GM12873 (cell line): ENCODE results near the gene TTLL10.

Source experiments
- CTCF ChIP-seq: IDR thresholded peaks from 2 replicates; pipeline ENCODE4 v1.5.1; 2012; ENCODE audit warnings: low read depth, mild to moderate bottlenecking, moderate library complexity, low read length, control low read depth; ENCODE audit not compliant: insufficient read depth; ENCODE audit errors: missing control alignments

Gene TTLL10

DNA sequence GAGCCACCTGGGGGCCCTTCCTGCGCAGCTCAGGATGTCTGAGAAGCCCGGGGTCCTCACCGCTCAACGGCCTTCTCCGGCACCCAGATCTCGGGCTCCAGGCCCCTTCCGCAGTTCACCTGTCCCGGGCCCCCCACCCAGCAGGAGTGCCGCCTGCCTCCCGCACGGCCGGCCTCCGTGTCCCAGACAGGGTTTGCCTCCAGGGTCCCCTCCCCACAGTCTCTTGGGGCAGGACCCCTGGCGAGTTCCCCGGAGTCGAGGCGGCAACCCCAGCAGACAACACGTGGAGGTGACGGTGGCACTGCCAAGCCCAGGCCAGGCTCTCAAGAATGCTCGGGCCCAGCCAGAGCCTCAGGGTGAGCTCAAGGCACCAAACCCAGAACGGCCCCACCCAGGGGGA is 22.4 kb upstream of the TTLL10 start:
- TF ChIP-seq CTCF = no peak

- TF ChIP-seq CTCF = no peak
Observed at GRCh38 chr1:1153874-1154273, 19.8 kb upstream of the TTLL10 start.

- TF ChIP-seq CTCF = no peak
Observed at GRCh38 chr1:1155258-1155657, 18.4 kb upstream of the TTLL10 start.

DNA sequence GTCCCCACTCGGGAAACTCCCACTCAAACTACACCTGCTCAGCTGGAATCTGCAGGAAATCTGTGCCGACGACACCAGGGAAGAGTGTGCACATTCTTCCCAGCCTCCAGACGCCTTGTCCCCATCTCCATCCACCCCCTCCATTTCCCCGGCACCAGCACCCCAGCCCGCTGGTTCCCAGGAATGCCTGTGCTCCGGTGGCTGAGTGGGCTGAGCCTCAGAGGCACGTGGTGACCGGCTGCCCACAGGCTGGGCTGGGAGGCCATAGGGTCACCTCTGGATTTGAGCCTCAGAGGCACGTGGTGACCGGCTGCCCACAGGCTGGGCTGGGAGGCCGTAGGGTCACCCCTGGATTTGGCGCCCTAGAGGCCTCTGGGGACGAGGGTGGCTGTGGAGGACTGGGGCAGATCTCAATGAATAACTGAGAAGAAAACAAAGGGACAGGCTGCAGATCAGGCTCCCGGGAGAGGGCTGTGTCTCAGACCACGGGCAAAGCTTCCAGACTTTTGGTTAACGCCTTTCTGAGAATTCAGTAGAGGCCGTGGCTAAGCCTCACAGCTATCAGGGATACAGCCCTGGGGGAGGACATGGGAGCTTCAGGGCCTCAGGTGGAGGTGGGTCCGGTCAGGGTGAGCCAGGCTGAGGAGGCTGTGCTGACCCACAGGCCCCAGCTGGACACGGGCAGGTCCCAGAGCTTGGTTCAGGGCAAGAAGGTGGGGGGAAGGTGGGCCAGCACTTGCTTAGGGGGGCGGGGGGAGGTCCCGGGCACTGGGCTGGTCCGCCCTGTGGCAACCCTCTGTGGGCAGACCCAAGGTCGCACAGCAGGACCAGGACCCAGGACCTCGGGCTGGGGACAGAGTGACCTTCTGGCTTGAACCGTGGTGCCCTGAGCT is 17.3 kb upstream of the TTLL10 start:
- TF ChIP-seq CTCF = no peak

DNA sequence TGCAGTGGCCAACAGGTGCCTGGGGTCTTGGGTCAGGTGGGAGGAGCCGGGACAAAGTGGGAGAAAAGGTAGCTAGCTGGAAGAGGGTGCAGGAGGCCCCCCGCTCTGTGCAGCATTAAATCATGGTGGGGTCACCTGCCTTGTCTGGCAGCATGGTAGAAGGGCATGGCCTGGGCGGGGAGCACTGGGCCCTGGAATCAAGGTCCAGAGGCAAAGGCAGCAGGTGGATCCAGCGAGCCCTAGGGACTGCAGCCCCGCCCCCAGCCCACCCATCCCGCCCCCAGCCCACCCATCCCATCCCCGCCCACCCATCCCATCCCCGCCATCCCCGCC is 16.7 kb upstream of the TTLL10 start:
- no peak for TF ChIP-seq CTCF

GRCh38 chr1:1157426-1157913 is 16.2 kb upstream of the TTLL10 start:
- TF ChIP-seq CTCF = no peak

DNA sequence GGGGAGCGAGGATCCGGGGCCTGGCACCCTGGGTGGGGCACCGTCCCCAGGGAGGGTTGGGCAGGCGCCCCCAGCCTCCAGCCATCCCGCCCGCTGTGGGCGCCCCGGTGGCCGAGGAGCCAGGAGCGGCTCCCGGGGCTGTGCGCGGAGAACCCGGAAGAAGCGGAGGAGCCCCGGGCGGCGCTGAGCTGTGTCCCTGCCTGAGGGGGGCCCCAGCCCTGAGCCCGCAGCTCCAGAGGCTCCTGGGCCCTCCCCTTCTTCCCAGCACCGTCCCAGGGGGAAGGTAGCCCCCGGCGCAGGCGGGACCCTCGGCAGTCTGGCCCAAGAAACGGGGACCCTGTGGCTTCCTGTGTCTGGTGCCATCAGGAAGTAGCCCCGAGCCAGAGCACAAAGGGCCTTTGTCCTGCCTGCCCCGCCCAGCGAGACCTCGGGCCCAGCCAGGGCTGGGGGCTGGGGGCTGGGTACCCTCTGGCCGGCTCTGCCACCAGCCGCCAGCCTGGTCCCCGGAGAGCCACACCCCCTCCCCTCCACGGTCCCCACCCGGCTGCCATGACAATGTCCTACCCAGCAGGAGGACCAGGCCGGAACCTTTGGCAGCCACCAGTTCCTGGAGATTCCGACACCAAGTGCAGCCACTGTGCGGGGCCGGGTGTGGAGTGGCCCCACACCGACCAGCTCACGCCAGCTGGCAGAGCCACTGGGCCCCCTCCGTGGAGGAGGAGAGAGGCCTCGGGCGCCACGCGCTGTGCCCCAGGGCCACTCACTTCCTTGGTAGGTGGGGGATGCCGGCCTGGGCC is 15.6 kb upstream of the TTLL10 start:
- no peak for TF ChIP-seq CTCF
